SK-N-SH treated with all-trans-retinoic acid at 6 μM for 48 hours (cell line): Measurements from ENCODE around the gene TMBIM1.

ENCODE experiments used
- ATAC-seq: fragments of 200-7000 bp; cut with Tn5 transposase; 3 replicates; pipeline ENCODE4 v1.9.1; 2020; ENCODE audit warnings: mild to moderate bottlenecking, moderate library complexity
- ARNTL ChIP-seq: fragments of 450-650 bp; formaldehyde crosslinking; IDR thresholded peaks from 2 replicates; pipeline ENCODE4 v1.5.0; 2020; ENCODE audit warnings: low read depth, mild to moderate bottlenecking, moderate library complexity, borderline replicate concordance
- BACH2 ChIP-seq: fragments of 250-450 bp; sonication (Bioruptor Pico); IDR thresholded peaks from 2 replicates; pipeline ENCODE4 v1.9.0; 2021; ENCODE audit warnings: mild to moderate bottlenecking, borderline replicate concordance
- CSDC2 ChIP-seq: fragments of 250-450 bp; sonication (Bioruptor Pico); IDR thresholded peaks from 2 replicates; pipeline ENCODE4 v1.5.0; 2020; ENCODE audit warnings: mild to moderate bottlenecking, moderate library complexity
- ESRRG ChIP-seq: fragments of 250-450 bp; sonication (Bioruptor Pico); IDR thresholded peaks from 2 replicates; pipeline ENCODE4 v1.6.1; 2021; ENCODE audit warnings: mild to moderate bottlenecking
- GLIS3 ChIP-seq: fragments of 250-450 bp; sonication (Bioruptor Pico); IDR thresholded peaks from 2 replicates; pipeline ENCODE4 v1.5.0; 2020; ENCODE audit warnings: mild to moderate bottlenecking, moderate library complexity
- ISL1 ChIP-seq: fragments of 250-450 bp; sonication (Bioruptor Pico); IDR thresholded peaks from 2 replicates; pipeline ENCODE4 v2.1.2; 2022; ENCODE audit warnings: mild to moderate bottlenecking, moderate library complexity
- OSR1 ChIP-seq: fragments of 250-450 bp; sonication (Bioruptor Pico); IDR thresholded peaks from 2 replicates; pipeline ENCODE4 v1.8.0; 2022; ENCODE audit warnings: moderate library complexity, mild to moderate bottlenecking, inconsistent platforms
- POU6F1 ChIP-seq: fragments of 250-450 bp; sonication (Bioruptor Pico); IDR thresholded peaks from 2 replicates; pipeline ENCODE4 v1.8.0; 2021; ENCODE audit warnings: low read depth, mild to moderate bottlenecking, moderate library complexity, borderline replicate concordance
- PPARA ChIP-seq: fragments of 250-450 bp; sonication (Bioruptor Pico); IDR thresholded peaks from 2 replicates; pipeline ENCODE4 v1.5.0; 2020; ENCODE audit warnings: mild to moderate bottlenecking, borderline replicate concordance
- TCF4 ChIP-seq: fragments of 250-450 bp; sonication (Bioruptor Pico); IDR thresholded peaks from 2 replicates; pipeline ENCODE4 v1.8.0; 2021; ENCODE audit warnings: mild to moderate bottlenecking, moderate library complexity, borderline replicate concordance
- TOX ChIP-seq: fragments of 250-450 bp; sonication (Bioruptor Pico); IDR thresholded peaks from 2 replicates; pipeline ENCODE4 v1.8.0; 2021; ENCODE audit warnings: mild to moderate bottlenecking, moderate library complexity, borderline replicate concordance
- TSHZ2 ChIP-seq: fragments of 250-450 bp; sonication (Bioruptor Pico); IDR thresholded peaks from 2 replicates; pipeline ENCODE4 v1.5.0; 2020; ENCODE audit warnings: mild to moderate bottlenecking, moderate library complexity
- ZC3H10 ChIP-seq: fragments of 250-450 bp; sonication (Bioruptor Pico); IDR thresholded peaks from 2 replicates; pipeline ENCODE4 v1.5.1; 2021; ENCODE audit warnings: mild to moderate bottlenecking, moderate library complexity
- ZFP3 ChIP-seq: fragments of 250-450 bp; sonication (Bioruptor Pico); IDR thresholded peaks from 2 replicates; pipeline ENCODE4 v1.5.0; 2020; ENCODE audit warnings: mild to moderate bottlenecking, moderate library complexity
- ZNF70 ChIP-seq: fragments of 450-650 bp; formaldehyde crosslinking; IDR thresholded peaks from 2 replicates; pipeline ENCODE4 v1.5.0; 2020; ENCODE audit warnings: mild to moderate bottlenecking, moderate library complexity
- ZNF8 ChIP-seq: fragments of 450-650 bp; formaldehyde crosslinking; IDR thresholded peaks from 2 replicates; pipeline ENCODE4 v1.5.0; 2020; ENCODE audit warnings: mild to moderate bottlenecking, moderate library complexity
- TF ChIP-seq, protein P1 (sequence below): fragments of 250-450 bp; sonication (Bioruptor Pico); IDR thresholded peaks from 2 replicates; pipeline ENCODE4 v1.8.0; 2020; ENCODE audit warnings: mild to moderate bottlenecking, moderate library complexity, borderline replicate concordance
- TF ChIP-seq, protein P2 (sequence below): fragments of 250-450 bp; sonication (Bioruptor Pico); IDR thresholded peaks from 2 replicates; pipeline ENCODE4 v1.5.1; 2021; ENCODE audit warnings: mild to moderate bottlenecking, moderate library complexity
- TF ChIP-seq, protein P3 (sequence below): fragments of 250-450 bp; sonication (Bioruptor Pico); IDR thresholded peaks from 2 replicates; pipeline ENCODE4 v1.5.1; 2020; ENCODE audit warnings: low read depth, mild to moderate bottlenecking, moderate library complexity

The TMBIM1 gene

GRCh38 chr2:218260742-218261422 lies 31.4 kb downstream of the TMBIM1 start, which contains the start of gene GPBAR1 (continued):
- TF ChIP-seq, protein P1, sequence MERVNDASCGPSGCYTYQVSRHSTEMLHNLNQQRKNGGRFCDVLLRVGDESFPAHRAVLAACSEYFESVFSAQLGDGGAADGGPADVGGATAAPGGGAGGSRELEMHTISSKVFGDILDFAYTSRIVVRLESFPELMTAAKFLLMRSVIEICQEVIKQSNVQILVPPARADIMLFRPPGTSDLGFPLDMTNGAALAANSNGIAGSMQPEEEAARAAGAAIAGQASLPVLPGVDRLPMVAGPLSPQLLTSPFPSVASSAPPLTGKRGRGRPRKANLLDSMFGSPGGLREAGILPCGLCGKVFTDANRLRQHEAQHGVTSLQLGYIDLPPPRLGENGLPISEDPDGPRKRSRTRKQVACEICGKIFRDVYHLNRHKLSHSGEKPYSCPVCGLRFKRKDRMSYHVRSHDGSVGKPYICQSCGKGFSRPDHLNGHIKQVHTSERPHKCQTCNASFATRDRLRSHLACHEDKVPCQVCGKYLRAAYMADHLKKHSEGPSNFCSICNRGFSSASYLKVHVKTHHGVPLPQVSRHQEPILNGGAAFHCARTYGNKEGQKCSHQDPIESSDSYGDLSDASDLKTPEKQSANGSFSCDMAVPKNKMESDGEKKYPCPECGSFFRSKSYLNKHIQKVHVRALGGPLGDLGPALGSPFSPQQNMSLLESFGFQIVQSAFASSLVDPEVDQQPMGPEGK (CRISPR knock-in tag): no peak
- no peak for TF ChIP-seq POU6F1
- no peak for TF ChIP-seq ISL1 (CRISPR knock-in tag)
- TF ChIP-seq OSR1: no peak
- no peak for TF ChIP-seq TOX (CRISPR knock-in tag)
- TF ChIP-seq ESRRG: no peak
- TF ChIP-seq ZNF70 (CRISPR knock-in tag): no peak
- no peak for TF ChIP-seq GLIS3 (CRISPR knock-in tag)

- TF ChIP-seq, protein P2, sequence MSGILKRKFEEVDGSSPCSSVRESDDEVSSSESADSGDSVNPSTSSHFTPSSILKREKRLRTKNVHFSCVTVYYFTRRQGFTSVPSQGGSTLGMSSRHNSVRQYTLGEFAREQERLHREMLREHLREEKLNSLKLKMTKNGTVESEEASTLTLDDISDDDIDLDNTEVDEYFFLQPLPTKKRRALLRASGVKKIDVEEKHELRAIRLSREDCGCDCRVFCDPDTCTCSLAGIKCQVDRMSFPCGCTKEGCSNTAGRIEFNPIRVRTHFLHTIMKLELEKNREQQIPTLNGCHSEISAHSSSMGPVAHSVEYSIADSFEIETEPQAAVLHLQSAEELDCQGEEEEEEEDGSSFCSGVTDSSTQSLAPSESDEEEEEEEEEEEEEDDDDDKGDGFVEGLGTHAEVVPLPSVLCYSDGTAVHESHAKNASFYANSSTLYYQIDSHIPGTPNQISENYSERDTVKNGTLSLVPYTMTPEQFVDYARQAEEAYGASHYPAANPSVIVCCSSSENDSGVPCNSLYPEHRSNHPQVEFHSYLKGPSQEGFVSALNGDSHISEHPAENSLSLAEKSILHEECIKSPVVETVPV (CRISPR knock-in tag): no peak
- TF ChIP-seq BACH2 (CRISPR knock-in tag): no peak
- no peak for TF ChIP-seq ZNF8 (CRISPR knock-in tag)
- TF ChIP-seq PPARA: no peak
- no peak for TF ChIP-seq ZFP3 (CRISPR knock-in tag)
- TF ChIP-seq TSHZ2: no peak
- TF ChIP-seq ZC3H10 (CRISPR knock-in tag): no peak
- no peak for TF ChIP-seq CSDC2 (CRISPR knock-in tag)
- TF ChIP-seq ARNTL (CRISPR knock-in tag): no peak
- no peak for TF ChIP-seq GLIS3 (CRISPR knock-in tag)
- no peak for ATAC-seq
Observed at GRCh38 chr2:218260166-218260565, 32.1 kb downstream of the TMBIM1 start.

DNA sequence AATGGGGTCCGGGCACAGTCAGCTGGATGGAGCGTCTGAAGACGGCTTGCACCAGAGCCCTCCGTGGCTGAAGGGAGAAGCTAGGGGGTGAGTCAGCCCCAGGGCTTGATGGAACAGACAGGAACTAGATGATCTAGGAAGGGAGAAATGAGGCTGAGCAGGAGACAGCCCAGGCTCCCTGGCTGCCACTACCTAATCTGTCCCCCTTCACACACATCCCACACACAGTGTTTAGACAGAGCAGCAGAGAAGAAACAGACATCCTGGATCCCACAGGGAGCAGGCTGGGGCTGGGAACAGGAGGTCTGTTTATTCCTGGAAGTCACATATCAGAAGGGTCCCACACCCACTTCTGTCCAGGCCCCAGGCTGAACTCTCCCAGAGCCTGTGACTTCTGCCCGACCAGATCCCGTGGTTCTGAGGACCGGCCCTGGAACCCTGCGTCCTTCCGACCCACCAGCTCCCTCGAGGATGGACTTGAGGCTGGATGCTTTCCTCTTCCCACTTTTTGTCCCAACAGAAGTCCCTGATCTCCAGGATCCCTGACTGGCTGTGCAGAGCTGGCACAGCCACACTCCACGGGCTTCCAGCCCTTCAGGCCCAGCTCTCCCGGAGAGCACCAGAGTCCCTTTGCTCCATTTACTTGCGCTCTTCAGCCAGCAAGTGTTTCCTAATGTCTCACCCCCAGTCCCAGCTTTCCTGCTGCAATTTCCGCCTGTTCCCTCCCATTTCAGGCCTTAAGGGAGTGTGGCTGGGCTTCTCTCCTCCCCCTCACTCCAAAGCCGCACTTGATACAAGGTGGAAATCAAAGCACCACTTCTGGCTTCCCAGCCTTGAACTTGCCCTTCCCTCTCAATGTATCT lies 33.0 kb downstream of the TMBIM1 start:
- ATAC-seq: peak; percentile 80
- TF ChIP-seq ZNF70 (CRISPR knock-in tag) (no peak), TCF4 (CRISPR knock-in tag) (peak; percentile 75; the same call in 1 of the 2 replicates), ISL1 (CRISPR knock-in tag) (0 out of 2 replicates have a peak, but pooled peaks have one; percentile 27), TSHZ2 (0 out of 2 replicates have a peak, but pooled peaks have one; percentile 59)
- TF ChIP-seq, protein P3, sequence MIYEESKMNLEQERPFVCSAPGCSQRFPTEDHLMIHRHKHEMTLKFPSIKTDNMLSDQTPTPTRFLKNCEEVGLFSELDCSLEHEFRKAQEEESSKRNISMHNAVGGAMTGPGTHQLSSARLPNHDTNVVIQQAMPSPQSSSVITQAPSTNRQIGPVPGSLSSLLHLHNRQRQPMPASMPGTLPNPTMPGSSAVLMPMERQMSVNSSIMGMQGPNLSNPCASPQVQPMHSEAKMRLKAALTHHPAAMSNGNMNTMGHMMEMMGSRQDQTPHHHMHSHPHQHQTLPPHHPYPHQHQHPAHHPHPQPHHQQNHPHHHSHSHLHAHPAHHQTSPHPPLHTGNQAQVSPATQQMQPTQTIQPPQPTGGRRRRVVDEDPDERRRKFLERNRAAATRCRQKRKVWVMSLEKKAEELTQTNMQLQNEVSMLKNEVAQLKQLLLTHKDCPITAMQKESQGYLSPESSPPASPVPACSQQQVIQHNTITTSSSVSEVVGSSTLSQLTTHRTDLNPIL (CRISPR knock-in tag): peak; percentile 48; the same call in 1 of the 2 replicates
